Activated CD8-positive, alpha-beta T cell treated with anti-CD3 and anti-CD28 coated beads, Interleukin-2, amount 10 ng/mL, durations not matched to agents 7 days and 5 days (primary cell): Measurements from ENCODE around the gene SOX9. TPM values are rescaled to one million over a fixed set of nuclear protein-coding genes. Genes with fewer than 3 reads are reported as not detected.

Experiments
- ATAC-seq: fragments of 150-1000 bp; cut with Tn5 transposase; one replicate; pipeline ENCODE4 v1.10.0; 2021; ENCODE audit warnings: moderate library complexity
- CTCF ChIA-PET: fragments of 350-600 bp; sonication (Branson Sonifier 250); formaldehyde crosslinking; loops from one replicate; lab custom pipeline; 2021; ENCODE audit warnings: antibody characterized with exemption; lab: Charles Lee
- POLR2A ChIA-PET: fragments of 350-600 bp; sonication (Branson Sonifier 250); formaldehyde crosslinking; loops from one replicate; lab custom pipeline; 2021; ENCODE audit warnings: antibody characterized with exemption; lab: Charles Lee
- DNase-seq: peaks from one replicate; pipeline ENCODE4 v3.0.0-alpha.2; 2020
- H3K27ac Mint-ChIP-seq: one replicate; pipeline ENCODE4 v1.8.0; 2021; ENCODE audit warnings: mild to moderate bottlenecking, mixed read lengths
- H3K27me3 Mint-ChIP-seq: one replicate; pipeline ENCODE4 v1.8.0; 2021; ENCODE audit warnings: low read depth, mixed read lengths
- H3K36me3 Mint-ChIP-seq: one replicate; pipeline ENCODE4 v1.8.0; 2021; ENCODE audit warnings: low read depth, mixed read lengths
- H3K4me1 Mint-ChIP-seq: one replicate; pipeline ENCODE4 v1.8.0; 2021; ENCODE audit warnings: low read depth, mixed read lengths
- H3K4me3 Mint-ChIP-seq: one replicate; pipeline ENCODE4 v1.8.0; 2021; ENCODE audit warnings: mild to moderate bottlenecking, mixed read lengths
- H3K9me3 Mint-ChIP-seq: one replicate; pipeline ENCODE4 v1.8.0; 2022; ENCODE audit warnings: mixed read lengths; ENCODE audit not compliant: insufficient read depth
- total RNA-seq, 2 experiments: library from RNA; stranded (reverse); gene quantifications; one replicate each; pipeline ENCODE4 v1.2.3, GENCODE V29; 2021

The SOX9 gene
- not detected for total RNA-seq

GRCh38 chr17:72120642-72121163 is at the start of gene SOX9:
SOX9 (plus strand) TSS chr17:72121020; CDS start chr17:72121392, 372 bp downstream.
- POLR2A ChIA-PET, result no interaction called here
- no peak for ATAC-seq
- peak within 1 kb of the TSS; percentile 25 for H3K4me3 Mint-ChIP-seq
- CTCF ChIA-PET, result no interaction called here
- DNase-seq, result no peak
- H3K9me3 Mint-ChIP-seq, result peaks cover 3% of the 10 kb centered on the region
- peak within 1 kb of the TSS; percentile 69 for H3K27ac Mint-ChIP-seq
- peaks cover 6% of the 10 kb centered on the region for H3K4me1 Mint-ChIP-seq
- H3K36me3 Mint-ChIP-seq, result peaks cover 2% of the 10 kb centered on the region
- H3K27me3 Mint-ChIP-seq, result peaks cover 75% of the 10 kb centered on the region

- H3K9me3 Mint-ChIP-seq, result no peaks in the 10 kb centered on the region
- ATAC-seq (no peak), DNase-seq (no peak)
- H3K36me3 Mint-ChIP-seq, result no peaks in the 10 kb centered on the region
- H3K4me3 Mint-ChIP-seq, result no peak overlapping the region
- H3K4me1 Mint-ChIP-seq, result no peaks in the 10 kb centered on the region
- POLR2A ChIA-PET, result no interaction called here
- H3K27me3 Mint-ChIP-seq, result no peaks in the 10 kb centered on the region
- CTCF ChIA-PET, result no interaction called here
- no peak overlapping the region for H3K27ac Mint-ChIP-seq
Measured at GRCh38 chr17:72071330-72071729, 49.5 kb upstream of the SOX9 start.

GRCh38 chr17:72075995-72076677 is 44.7 kb upstream of the SOX9 start:
- Mint-ChIP-seq H3K4me1 (no peaks in the 10 kb centered on the region), H3K36me3 (no peaks in the 10 kb centered on the region), H3K4me3 (no peak overlapping the region), H3K27me3 (no peaks in the 10 kb centered on the region), H3K9me3 (peaks cover 4% of the 10 kb centered on the region), H3K27ac (no peak overlapping the region)
- CTCF ChIA-PET, result no interaction called here
- DNase-seq (no peak), ATAC-seq (no peak)
- POLR2A ChIA-PET, result no interaction called here

DNA sequence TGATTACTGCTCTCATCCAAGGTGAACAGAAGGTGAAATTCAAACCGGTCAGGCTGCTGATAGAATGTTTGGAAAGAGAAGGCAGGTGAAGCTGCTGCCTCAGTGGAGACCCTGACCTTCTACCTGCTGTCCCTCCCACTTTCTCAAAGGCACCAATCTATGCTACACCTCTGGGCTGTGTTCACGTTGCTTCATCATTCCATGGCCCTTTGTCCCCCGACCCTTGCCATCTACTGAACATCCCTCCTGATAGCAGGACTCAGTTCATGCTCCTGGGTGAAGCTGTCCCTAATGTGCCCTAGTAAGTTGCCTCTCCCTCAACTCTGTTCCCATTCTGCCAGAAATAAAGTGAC is 44.2 kb upstream of the SOX9 start:
- Mint-ChIP-seq H3K27ac (no peak overlapping the region), H3K4me3 (no peak overlapping the region), H3K9me3 (peaks cover 4% of the 10 kb centered on the region), H3K36me3 (no peaks in the 10 kb centered on the region), H3K4me1 (no peaks in the 10 kb centered on the region), H3K27me3 (no peaks in the 10 kb centered on the region)
- CTCF ChIA-PET, result no interaction called here
- POLR2A ChIA-PET, result no interaction called here
- ATAC-seq (no peak), DNase-seq (no peak)

DNA sequence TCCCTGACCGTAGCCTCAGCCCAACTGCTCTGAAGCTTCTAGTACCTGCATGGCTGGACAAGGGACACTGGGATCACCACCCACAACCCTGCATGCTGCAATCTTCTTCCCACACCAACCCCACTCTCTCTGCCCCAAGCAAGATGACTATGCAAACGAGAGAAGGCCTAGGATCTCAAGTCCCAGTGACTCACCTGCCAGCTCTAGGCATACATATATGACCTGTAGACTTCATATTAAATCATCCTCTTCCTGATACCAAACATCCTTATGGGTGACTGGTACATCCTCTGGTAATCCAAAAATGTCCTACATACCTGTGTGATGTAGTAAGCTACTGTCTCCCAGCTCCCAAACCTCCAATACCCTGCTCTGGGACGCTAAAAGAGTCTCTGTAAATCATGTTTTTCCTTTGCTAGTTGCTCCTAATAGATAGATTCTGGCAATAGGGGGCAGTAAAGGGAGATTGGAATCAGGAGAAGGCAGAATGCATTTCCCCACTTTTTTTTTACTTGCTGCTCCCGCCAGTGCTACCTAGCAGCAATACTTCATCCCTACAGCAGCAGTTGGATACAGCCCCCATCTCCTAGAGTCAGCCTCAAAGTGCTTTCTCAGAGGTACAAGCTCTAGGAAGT is 43.4 kb upstream of the SOX9 start:
- no peak for DNase-seq
- no peak overlapping the region for H3K4me3 Mint-ChIP-seq
- peaks cover 4% of the 10 kb centered on the region for H3K9me3 Mint-ChIP-seq
- H3K27me3 Mint-ChIP-seq, result no peaks in the 10 kb centered on the region
- POLR2A ChIA-PET, result no interaction called here
- H3K27ac Mint-ChIP-seq, result no peak overlapping the region
- CTCF ChIA-PET, result no interaction called here
- no peaks in the 10 kb centered on the region for H3K36me3 Mint-ChIP-seq
- ATAC-seq, result no peak
- H3K4me1 Mint-ChIP-seq, result no peaks in the 10 kb centered on the region

GRCh38 chr17:72079700-72080099 is 41.1 kb upstream of the SOX9 start:
- ATAC-seq (no peak), DNase-seq (no peak)
- Mint-ChIP-seq H3K27me3 (no peaks in the 10 kb centered on the region), H3K9me3 (peaks cover 4% of the 10 kb centered on the region), H3K27ac (no peak overlapping the region), H3K4me3 (no peak overlapping the region), H3K4me1 (no peaks in the 10 kb centered on the region), H3K36me3 (no peaks in the 10 kb centered on the region)
- ChIA-PET POLR2A (no interaction called here), CTCF (no interaction called here)

- Mint-ChIP-seq H3K4me1 (no peaks in the 10 kb centered on the region), H3K27ac (no peak overlapping the region), H3K36me3 (no peaks in the 10 kb centered on the region), H3K27me3 (no peaks in the 10 kb centered on the region), H3K4me3 (no peak overlapping the region), H3K9me3 (no peaks in the 10 kb centered on the region)
- CTCF ChIA-PET, result no interaction called here
- DNase-seq, result no peak
- POLR2A ChIA-PET, result no interaction called here
- no peak for ATAC-seq
Measured at GRCh38 chr17:72087876-72088275, 32.9 kb upstream of the SOX9 start.

- Mint-ChIP-seq H3K4me1 (no peaks in the 10 kb centered on the region), H3K4me3 (no peak overlapping the region), H3K9me3 (no peaks in the 10 kb centered on the region), H3K27ac (no peak overlapping the region), H3K27me3 (no peaks in the 10 kb centered on the region), H3K36me3 (no peaks in the 10 kb centered on the region)
- POLR2A ChIA-PET, result no interaction called here
- DNase-seq, result no peak
- CTCF ChIA-PET, result no interaction called here
- no peak for ATAC-seq
Measured at GRCh38 chr17:72089453-72089987, 31.3 kb upstream of the SOX9 start.

- DNase-seq (no peak), ATAC-seq (no peak)
- Mint-ChIP-seq H3K4me3 (no peak overlapping the region), H3K9me3 (no peaks in the 10 kb centered on the region), H3K4me1 (no peaks in the 10 kb centered on the region), H3K27ac (no peak overlapping the region), H3K36me3 (no peaks in the 10 kb centered on the region), H3K27me3 (no peaks in the 10 kb centered on the region)
- ChIA-PET CTCF (no interaction called here), POLR2A (no interaction called here)
Measured at GRCh38 chr17:72090108-72090507, 30.7 kb upstream of the SOX9 start.

- ChIA-PET CTCF (no interaction called here), POLR2A (no interaction called here)
- H3K4me1 Mint-ChIP-seq, result no peaks in the 10 kb centered on the region
- no peaks in the 10 kb centered on the region for H3K9me3 Mint-ChIP-seq
- DNase-seq (no peak), ATAC-seq (no peak)
- H3K27me3 Mint-ChIP-seq, result no peaks in the 10 kb centered on the region
- no peak overlapping the region for H3K27ac Mint-ChIP-seq
- H3K36me3 Mint-ChIP-seq, result no peaks in the 10 kb centered on the region
- H3K4me3 Mint-ChIP-seq, result no peak overlapping the region
Measured at GRCh38 chr17:72092710-72093322, 28.0 kb upstream of the SOX9 start.

GRCh38 chr17:72093707-72094106 is 27.1 kb upstream of the SOX9 start:
- ChIA-PET POLR2A (no interaction called here), CTCF (no interaction called here)
- H3K9me3 Mint-ChIP-seq, result no peaks in the 10 kb centered on the region
- no peaks in the 10 kb centered on the region for H3K4me1 Mint-ChIP-seq
- no peaks in the 10 kb centered on the region for H3K36me3 Mint-ChIP-seq
- H3K4me3 Mint-ChIP-seq, result no peak overlapping the region
- no peaks in the 10 kb centered on the region for H3K27me3 Mint-ChIP-seq
- DNase-seq (no peak), ATAC-seq (no peak)
- no peak overlapping the region for H3K27ac Mint-ChIP-seq

GRCh38 chr17:72095316-72095715 is 25.5 kb upstream of the SOX9 start:
- Mint-ChIP-seq H3K27ac (no peak overlapping the region), H3K4me3 (no peak overlapping the region), H3K9me3 (no peaks in the 10 kb centered on the region), H3K4me1 (no peaks in the 10 kb centered on the region), H3K36me3 (no peaks in the 10 kb centered on the region), H3K27me3 (no peaks in the 10 kb centered on the region)
- ChIA-PET POLR2A (no interaction called here), CTCF (no interaction called here)
- DNase-seq, result no peak
- no peak for ATAC-seq
